PFSK-1 (cell line): ENCODE data around the gene DISC1.

Experiments used
- FOXP2 ChIP-seq: optimal IDR thresholded peaks from 2 replicates; pipeline ENCODE3; 2011; ENCODE audit warnings: borderline replicate concordance, control low read depth, inconsistent platforms; ENCODE audit not compliant: insufficient read depth; ENCODE audit errors: extremely low read length, extremely low read depth
- POLR2AphosphoS5 ChIP-seq: IDR thresholded peaks from 2 replicates; pipeline ENCODE4 v1.6.1; 2012; ENCODE audit warnings: low read depth, mild to moderate bottlenecking, control low read depth, low read length, moderate library complexity
- SIN3A ChIP-seq: IDR thresholded peaks from 2 replicates; pipeline ENCODE4 v1.6.1; 2012; ENCODE audit warnings: mild to moderate bottlenecking, low read length, moderate library complexity, borderline replicate concordance; ENCODE audit not compliant: insufficient read depth
- TAF1 ChIP-seq: IDR thresholded peaks from 2 replicates; pipeline ENCODE4 v1.6.1; 2012; ENCODE audit warnings: low read length, control low read depth, borderline replicate concordance; ENCODE audit not compliant: insufficient read depth
- TF ChIP-seq, protein P1 (sequence below), 2 experiments: IDR thresholded peaks; 2 replicates each; pipeline versions ENCODE4 v1.6.1 to v1.8.0; 2011 to 2012; ENCODE audit warnings: low read depth in 2 of 2, low read length in 2 of 2, control low read depth in 1 of 2, inconsistent platforms in 1 of 2, mild to moderate bottlenecking in 1 of 2, moderate library complexity in 1 of 2; ENCODE audit not compliant: insufficient read depth in 1 of 2

Gene DISC1

DNA sequence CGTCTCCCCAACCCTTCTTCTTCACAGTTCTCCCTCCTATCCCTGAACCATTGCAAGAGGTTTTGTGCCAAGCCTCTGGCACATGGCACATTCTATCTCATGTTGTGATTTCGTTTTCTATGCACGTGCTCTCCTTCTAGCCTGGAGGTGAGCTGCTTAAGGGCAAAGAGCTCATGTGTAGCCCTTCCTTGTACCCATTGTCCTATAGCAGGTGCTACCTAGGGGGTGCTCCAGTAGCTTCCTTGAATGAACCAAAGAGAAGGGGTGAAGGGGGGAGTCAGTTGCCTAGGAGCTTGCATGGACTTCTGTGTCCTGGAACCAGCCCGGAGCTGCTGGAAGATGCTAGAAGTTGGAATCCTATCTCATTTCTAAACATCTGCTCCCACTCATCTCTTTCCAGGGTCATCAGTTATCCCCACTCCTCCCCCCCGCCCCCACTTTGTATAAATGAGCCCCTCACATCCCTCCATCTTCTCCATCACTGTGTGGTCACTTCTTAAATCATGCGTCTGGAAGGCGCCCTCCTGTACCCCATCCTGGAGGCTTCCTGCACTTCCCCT lies 535 bp upstream of the DISC1 start:
- TF ChIP-seq FOXP2 (no peak), SIN3A (no peak), TAF1 (no peak), POLR2AphosphoS5 (no peak)
- TF ChIP-seq, protein P1, sequence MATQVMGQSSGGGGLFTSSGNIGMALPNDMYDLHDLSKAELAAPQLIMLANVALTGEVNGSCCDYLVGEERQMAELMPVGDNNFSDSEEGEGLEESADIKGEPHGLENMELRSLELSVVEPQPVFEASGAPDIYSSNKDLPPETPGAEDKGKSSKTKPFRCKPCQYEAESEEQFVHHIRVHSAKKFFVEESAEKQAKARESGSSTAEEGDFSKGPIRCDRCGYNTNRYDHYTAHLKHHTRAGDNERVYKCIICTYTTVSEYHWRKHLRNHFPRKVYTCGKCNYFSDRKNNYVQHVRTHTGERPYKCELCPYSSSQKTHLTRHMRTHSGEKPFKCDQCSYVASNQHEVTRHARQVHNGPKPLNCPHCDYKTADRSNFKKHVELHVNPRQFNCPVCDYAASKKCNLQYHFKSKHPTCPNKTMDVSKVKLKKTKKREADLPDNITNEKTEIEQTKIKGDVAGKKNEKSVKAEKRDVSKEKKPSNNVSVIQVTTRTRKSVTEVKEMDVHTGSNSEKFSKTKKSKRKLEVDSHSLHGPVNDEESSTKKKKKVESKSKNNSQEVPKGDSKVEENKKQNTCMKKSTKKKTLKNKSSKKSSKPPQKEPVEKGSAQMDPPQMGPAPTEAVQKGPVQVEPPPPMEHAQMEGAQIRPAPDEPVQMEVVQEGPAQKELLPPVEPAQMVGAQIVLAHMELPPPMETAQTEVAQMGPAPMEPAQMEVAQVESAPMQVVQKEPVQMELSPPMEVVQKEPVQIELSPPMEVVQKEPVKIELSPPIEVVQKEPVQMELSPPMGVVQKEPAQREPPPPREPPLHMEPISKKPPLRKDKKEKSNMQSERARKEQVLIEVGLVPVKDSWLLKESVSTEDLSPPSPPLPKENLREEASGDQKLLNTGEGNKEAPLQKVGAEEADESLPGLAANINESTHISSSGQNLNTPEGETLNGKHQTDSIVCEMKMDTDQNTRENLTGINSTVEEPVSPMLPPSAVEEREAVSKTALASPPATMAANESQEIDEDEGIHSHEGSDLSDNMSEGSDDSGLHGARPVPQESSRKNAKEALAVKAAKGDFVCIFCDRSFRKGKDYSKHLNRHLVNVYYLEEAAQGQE (IDR thresholded peaks at IDR 0.05; ENCODE audit: insufficient read depth in 1 of 2, low read depth in 2 of 2, low read length in 2 of 2): no peak

DNA sequence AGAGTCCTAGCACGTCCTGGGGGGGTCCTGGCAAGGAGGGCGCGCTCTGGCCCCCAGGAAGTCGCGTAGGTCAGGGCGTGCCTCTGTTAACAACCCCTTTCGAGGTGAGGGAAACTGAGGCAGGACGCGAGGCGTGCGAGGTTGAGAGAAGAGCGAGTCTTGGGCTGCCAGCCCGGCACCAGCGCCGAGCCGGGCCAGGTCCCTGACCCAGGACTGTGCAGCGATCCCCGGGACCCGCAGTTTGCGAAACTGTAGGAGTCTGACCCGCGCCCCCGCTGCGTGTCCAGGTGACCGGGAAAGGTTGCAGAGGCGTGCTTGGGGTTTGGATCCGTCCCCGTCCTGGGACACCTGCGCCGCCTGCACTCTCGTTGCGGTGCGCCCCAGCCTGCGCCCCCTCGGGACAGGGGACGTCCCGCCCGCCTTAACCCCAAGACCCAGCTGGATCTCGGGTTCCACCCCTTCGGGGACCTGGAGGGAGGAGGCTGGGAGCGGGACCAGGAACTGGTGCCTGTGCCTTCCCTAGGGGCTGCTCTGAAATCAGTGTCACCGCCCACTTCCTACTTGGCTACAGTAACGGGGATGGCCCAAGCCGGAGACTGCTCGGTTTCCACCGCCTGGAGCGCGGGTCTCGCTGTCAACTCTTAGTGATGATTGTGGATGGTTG lies 493 bp downstream of the DISC1 start:
- TF ChIP-seq FOXP2: no peak
- TF ChIP-seq TAF1: no peak
- TF ChIP-seq, protein P1 (IDR thresholded peaks at IDR 0.05; ENCODE audit: insufficient read depth in 1 of 2, low read depth in 2 of 2, low read length in 2 of 2): no peak

DNA sequence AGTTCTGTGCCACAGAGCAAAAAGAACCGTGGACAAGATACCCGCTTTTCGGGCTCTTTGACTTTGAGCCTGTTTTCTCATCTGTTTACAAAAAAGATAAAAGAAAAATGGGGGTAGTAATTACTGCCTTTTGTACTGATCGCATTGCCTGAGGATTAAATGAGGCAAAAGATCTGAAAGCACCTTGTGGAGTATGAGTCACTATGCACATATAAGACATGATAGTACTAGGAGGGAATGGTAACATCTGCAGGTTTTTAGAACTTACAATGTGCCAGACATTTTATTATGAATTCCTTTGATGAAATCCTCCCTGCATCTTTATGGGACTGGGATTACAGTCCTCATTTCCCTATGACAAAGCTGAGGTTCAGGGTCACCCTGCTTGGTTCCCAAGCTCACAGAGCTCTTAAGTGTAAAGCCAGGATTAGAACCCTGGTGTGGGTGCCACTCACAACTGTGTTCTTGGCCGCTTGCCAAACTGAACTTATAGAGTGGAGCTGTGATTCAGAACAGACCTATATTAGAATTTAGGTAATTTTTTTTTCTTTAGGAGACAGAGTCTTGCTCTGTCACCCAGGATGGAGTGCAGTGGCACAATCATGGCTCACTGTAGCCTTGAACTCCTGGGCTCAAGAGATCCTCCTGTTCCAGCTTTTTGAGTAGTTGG lies 1.8 kb downstream of the DISC1 start:
- TF ChIP-seq, protein P1 (IDR thresholded peaks at IDR 0.05; ENCODE audit: insufficient read depth in 1 of 2, low read depth in 2 of 2, low read length in 2 of 2): no peak
- TF ChIP-seq TAF1: no peak
- TF ChIP-seq SIN3A: no peak
- no peak for TF ChIP-seq POLR2AphosphoS5
- TF ChIP-seq FOXP2: no peak

DNA sequence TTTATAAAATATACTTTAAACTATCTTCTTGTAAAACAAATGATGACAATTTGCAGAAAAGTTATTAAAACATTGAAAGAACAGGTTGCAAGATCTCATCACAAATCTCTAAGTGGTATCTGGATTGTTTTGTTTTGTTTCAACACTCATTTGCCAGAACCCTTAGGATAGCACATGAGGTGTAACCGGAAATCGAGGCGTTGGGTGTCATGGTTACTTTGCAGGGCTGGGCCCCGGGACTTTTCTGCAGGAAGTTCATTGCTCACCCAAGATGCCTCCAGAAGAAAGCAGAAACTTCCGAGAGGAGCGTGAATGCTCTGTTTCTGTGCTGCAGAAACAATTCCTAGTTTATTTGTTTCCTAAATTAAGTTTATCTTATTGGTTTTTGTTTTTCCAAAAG lies 2.5 kb downstream of the DISC1 start:
- TF ChIP-seq SIN3A: no peak
- no peak for TF ChIP-seq FOXP2
- TF ChIP-seq POLR2AphosphoS5: no peak
- TF ChIP-seq, protein P1 (IDR thresholded peaks at IDR 0.05; ENCODE audit: insufficient read depth in 1 of 2, low read depth in 2 of 2, low read length in 2 of 2): no peak
- no peak for TF ChIP-seq TAF1
